ENCODE data around the gene BPIFB1.

GRCh38 chr20:33353013-33353402 is 70.0 kb downstream of the BPIFB1 start:
- no peak for TF ChIP-seq ZBTB11 (tag by site-specific recombination; conservative IDR thresholded peaks at IDR 0.05; ENCODE audit: low read depth)
- TF ChIP-seq CTCF (tag by site-specific recombination; IDR thresholded peaks at IDR 0.05) = no peak
- TF ChIP-seq ZBTB17 (tag by site-specific recombination; IDR thresholded peaks at IDR 0.05) = no peak
- no peak for TF ChIP-seq KLF9 (tag by site-specific recombination; IDR thresholded peaks at IDR 0.05; ENCODE audit: low read depth)
- no peak for TF ChIP-seq ZNF837 (tag by site-specific recombination; IDR thresholded peaks at IDR 0.05)
- no peak for TF ChIP-seq ZNF513 (tag by site-specific recombination; IDR thresholded peaks at IDR 0.05)
- TF ChIP-seq SALL2 (tag by site-specific recombination; IDR thresholded peaks at IDR 0.05; ENCODE audit: borderline replicate concordance) = no peak
- no peak for TF ChIP-seq ZBTB21 (tag by site-specific recombination; IDR thresholded peaks at IDR 0.05)
- no peak for TF ChIP-seq PATZ1 (tag by site-specific recombination; IDR thresholded peaks at IDR 0.05)
- no peak for TF ChIP-seq ZNF629 (tag by site-specific recombination; IDR thresholded peaks at IDR 0.05)
- no peak for TF ChIP-seq REST (tag by site-specific recombination; IDR thresholded peaks at IDR 0.05)
